Embryonic facial prominence (tissue), 1 donor: ENCODE data around the gene IPO13.

Experiments used
- DNase-seq: peaks from one replicate; pipeline ENCODE4 v3.0.0-alpha.2; 2016; ENCODE audit errors: extremely low spot score

IPO13 gene

DNA sequence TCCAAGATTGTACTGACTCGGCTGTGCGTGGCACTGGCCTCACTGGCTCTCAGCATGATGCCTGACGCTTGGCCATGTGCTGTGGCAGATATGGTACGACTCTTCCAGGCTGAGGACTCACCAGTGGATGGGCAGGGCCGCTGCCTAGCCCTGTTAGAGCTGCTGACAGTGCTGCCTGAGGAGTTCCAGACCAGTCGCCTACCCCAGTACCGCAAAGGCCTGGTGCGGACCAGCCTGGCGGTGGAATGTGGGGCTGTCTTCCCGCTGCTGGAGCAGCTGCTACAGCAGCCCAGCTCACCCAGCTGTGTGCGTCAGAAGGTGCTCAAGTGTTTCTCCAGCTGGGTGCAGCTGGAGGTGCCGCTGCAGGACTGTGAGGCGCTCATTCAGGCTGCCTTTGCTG lies 2.9 kb downstream of the IPO13 start:
- DNase-seq: no peak

DNA sequence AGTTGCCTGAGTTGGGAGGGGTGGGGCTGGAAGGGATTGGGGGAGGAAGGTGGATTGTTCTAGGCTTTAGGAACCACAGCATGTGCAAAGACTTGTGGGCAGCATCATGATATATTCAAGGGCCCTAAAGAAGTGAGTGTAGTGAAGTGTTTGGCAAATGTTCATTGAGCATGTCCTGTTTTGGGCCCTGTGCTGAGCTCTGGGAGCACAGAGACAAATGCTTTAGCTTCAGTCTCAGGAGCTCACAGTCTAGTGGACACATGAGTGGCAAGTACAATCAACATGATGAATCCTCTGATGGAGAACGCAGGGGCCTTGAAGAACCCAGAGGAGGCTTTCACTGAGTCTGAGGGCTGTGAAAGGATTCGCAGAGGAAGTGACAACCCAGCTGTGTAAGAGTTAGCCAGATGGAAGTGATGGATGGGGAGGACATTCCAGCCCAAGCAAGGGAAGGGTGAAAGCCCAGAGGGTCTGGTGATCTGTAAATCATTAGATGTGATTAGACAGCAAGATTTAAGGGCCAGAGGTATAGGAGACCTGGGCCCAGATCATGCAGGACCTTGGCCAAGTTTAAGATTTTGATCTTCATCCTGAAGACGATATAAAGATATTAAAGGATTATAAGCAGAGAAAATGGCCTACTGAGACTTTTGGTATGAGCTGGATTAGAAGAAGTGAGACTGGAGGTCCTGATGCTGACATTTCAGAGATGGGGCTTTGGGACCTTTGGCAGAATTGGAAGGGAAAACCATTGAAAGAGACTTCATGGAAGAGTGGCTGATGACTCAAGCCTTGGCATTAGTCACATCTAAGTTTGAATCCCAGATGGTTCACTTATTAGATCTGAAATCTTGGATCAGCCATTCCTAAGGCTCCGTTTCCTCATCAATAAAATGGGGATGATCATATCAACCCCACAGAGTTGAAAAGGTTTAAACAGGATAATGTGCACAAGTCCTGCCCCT lies 4.6 kb downstream of the IPO13 start:
- DNase-seq: no peak

DNA sequence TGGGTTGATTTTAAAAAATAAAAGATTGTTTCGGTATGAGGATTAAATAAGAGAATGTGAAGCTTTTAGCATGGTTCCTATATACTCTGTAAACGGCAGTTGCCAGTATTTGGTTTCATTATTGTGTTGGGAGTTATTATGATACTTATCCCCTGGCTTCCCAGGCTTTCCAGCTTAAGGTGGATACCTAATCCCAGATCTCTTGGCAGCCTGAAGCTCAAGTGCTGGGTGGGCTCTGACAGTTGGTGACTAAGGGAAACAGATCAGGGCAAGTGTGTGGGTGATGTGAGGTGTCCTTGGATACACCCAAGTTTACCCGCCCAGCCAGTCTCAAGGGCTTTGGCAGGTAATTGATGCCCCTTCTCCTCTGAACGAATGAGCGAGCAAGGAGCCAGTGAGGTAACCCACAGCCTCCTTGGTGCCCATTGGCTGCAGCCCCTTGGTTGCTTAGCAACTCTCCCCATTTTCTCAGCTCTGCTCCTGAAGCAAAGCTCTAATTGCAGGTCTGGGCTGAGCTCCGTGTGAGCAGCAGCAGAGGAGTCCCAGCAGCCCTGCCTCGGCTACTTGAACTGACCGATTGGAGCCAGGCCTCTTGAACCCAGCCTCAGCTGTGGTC lies 6.1 kb downstream of the IPO13 start:
- no peak for DNase-seq

DNA sequence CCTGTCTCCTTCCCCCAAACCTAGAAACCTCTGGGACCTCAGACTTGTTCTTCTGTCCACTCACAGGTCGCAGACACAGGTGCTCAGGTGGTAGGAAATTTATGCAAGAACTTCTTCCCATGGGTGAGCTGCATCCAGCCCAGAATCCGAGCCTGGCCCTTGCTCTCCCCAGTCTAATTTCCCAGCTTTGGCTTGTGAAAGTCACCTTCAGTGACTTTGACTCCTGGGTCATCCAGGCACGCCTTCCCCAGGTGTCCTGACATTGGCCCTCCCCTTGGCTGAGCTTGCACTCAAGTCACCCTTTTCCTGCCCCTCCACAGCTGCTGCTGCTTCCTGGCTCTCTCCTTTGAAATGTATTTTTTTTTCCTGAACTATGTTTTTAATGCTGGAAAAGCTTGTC lies 6.6 kb downstream of the IPO13 start:
- DNase-seq: no peak

DNA sequence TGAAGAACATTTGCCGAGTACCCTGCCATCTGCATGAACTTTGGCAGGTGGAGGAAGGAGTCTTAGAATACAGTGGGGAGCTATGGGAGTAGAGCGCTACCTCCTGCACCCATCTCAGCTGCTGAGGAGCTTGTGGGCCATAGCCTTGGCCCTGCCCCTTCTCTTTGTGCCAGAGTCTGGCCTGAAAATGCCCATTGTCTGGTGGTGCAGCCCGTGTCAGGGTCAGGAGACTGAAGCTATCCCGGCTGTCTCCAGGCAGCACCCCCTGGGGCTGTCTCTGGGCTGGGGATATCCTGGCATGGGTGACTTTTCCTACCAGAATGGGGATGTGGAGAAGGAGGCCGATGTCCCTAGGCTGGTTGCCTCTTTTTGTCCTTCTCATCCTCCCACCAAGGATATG lies 7.3 kb downstream of the IPO13 start:
- no peak for DNase-seq

DNA sequence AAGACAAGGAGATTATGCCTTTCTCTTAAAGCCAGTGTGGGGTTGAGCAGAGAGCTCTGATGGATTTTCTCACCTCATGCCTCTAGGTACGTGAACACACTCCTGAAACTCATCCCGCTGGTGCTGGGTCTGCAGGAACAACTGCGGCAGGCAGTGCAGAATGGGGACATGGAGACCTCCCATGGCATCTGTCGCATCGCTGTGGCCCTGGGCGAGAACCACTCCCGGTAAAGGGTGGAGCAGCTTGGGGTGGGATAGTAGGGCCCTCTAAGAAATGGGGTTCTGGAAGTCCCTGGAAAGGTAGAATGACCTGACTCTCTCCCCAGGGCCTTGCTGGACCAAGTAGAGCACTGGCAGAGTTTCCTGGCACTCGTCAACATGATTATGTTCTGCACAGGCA lies 9.5 kb downstream of the IPO13 start:
- DNase-seq: no peak

DNA sequence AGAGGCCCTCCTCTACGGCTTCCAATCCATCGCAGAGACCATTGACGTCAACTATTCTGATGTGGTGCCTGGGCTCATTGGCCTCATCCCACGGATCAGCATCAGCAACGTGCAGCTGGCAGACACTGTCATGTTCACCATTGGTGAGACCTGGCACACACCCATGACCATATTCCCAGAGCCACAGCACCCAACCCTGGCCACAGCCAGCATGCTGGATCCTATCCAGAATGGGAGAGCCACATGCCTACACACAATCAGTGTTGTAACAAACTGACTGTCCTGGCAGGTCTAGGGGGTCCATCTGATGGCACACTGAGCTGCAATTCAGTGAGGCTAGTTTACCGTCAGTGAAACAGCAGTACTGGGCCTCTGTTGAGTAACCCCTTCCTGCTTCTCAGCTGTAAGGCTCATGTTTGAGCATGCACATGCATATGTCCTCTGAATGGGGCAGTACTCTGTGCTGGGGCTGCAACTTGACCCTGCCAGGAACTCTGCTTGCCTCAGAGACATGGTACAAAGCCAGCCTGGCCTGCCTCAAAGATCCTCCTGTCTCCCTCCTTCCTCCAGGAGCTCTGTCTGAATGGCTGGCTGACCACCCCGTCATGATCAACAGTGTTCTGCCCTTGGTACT lies 10.8 kb downstream of the IPO13 start:
- no peak for DNase-seq

DNA sequence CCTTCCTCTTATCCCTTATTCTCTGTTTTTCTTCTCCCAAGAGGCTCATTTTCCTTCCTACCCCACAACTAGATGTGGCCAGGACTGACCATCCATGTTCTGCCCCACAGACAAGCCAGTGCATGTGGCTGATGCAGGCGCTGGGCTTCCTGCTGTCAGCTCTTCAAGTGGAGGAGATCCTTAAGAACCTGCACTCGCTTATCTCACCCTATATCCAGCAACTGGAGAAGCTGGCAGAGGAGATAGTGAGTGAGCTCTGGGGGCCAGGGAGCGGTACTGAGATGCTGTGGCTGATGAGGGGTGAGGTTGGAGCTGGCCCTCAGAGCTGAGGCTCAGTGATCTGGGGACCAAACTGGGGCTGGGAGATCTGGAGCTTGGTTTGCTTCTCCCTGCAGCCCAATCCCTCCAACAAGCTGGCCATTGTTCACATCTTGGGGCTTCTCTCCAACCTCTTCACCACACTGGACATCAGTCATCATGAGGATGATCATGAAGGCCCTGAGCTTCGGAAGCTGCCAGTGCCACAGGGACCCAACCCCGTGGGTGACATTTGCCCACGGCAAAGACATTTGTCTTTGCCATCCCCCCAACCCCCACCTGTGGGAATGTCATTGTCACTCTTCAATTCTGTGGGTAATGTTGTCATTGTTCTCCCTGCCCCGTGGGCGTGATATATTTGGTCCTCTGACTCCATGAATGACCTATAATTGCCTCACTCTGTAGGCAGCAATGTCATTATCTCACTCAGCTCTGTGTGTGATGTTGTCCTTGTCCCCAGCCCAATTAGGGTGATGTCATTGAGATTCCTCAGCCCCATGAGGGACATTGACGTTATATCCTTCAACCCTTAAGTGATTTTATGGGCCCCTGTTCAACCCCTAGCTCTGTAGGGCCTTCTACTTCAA lies 11.9 kb downstream of the IPO13 start:
- no peak for DNase-seq

DNA sequence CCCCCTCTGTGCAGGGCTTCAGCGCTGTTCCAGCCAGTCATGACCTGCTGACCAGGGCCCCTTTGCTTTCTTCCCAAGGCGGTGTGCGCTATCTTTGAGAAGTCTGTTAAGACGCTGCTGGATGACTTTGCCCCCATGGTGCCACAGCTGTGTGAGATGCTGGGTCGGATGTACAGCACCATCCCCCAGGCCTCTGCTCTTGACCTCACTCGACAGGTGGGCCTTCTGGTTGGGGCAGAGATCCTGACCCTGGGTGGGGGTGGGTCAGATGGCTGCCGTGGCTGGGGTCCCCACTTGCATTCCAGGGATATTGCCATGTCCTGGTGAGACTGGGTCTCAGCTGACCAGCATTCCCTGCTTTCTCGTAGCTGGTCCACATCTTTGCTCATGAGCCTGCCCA lies 14.0 kb downstream of the IPO13 start:
- no peak for DNase-seq

DNA sequence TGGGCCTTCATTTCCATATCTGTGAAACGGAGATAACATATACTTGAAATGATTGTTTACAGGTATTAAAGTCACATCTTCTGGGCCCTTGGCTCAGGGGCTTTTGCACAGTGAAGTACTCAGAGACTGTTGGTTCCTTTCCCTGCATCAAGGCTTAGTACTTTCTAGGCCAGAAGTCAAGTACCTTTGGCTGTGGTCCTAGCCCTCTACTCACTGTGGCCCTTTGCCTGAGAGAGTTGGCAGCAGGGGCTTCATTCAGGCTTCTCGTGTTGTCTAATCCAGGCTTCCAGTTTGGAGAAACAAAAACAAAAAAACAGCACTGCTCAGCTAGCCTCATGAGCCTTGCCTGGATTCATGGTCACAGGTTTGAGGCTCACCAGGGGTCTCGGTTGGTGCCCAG lies 14.9 kb downstream of the IPO13 start:
- no peak for DNase-seq

DNA sequence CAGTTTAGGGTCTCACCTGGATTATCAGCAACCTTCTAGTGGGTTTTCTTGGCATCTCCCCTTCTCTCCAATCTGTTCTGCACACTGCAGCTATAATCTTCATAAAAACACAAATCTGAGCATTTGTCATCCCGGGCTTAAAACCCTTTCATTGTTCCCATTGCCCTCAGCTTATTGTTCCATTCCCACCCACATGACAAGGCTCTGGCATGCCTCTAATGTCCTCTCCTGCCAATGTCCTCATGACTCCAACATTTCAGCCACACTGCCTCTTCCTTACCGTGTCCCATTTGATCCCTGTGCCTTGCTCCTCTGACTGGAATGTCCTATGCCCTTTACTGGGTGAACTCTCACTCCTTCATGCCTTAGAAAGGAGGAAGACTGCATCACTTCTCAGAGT lies 15.6 kb downstream of the IPO13 start:
- DNase-seq: no peak

DNA sequence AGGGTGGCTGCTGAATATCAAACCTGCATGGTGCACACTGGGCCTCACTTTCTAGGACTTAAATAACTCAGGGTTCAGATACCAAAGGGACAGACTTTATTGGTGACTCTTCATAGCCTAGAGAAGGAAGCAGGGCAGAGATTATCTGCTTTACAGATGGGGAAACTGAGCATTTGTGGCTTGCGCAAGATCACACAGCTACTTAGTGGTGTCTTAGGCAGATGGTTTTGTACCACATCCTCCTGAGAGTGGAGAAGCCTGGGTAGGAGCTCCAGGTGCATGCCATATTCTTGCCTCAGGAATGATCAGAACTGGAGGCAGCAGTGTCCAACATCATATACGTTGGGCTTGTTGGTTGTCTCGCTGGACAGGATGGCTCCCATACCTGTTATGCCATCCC lies 16.3 kb downstream of the IPO13 start:
- DNase-seq: no peak

DNA sequence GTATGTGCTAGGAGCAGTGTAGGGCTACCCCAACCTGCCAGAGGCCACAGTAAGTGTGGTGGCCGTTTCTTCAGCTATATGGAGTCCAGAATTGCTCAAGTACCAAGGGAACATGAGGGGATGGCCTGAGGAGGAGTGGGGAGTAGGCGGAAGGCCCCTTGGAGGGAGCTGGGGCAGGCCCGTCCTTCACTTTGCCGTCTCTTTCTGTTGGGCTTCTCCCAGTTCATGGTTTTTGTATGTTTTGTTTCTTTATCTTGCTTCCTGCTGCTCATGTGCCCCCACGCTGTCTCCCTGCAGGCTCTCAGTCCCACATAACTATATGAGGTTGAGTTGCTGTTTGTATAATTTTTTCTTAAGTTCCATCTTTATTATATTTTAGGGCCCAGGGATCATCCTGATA lies 17.1 kb downstream of the IPO13 start:
- DNase-seq: no peak

DNA sequence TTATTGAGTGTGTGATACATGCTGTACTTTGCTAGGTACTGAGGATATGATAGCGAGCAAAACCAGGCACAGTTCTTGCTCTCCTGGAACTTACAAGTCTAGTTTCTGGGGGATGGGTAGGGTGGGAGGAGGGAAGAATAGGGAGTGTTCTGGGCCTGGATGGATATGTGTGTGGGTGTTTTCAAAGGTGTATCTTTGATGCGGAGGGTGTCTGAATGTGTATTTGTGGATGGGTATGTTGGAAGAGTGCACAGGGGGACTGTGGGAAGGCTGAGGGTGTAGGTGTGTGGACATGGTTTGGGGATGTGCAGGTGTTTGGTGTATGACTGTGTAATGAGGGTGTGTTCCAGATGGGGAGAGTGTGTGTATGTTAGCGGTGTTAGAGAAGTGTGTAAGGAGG lies 18.6 kb downstream of the IPO13 start:
- DNase-seq: no peak

DNA sequence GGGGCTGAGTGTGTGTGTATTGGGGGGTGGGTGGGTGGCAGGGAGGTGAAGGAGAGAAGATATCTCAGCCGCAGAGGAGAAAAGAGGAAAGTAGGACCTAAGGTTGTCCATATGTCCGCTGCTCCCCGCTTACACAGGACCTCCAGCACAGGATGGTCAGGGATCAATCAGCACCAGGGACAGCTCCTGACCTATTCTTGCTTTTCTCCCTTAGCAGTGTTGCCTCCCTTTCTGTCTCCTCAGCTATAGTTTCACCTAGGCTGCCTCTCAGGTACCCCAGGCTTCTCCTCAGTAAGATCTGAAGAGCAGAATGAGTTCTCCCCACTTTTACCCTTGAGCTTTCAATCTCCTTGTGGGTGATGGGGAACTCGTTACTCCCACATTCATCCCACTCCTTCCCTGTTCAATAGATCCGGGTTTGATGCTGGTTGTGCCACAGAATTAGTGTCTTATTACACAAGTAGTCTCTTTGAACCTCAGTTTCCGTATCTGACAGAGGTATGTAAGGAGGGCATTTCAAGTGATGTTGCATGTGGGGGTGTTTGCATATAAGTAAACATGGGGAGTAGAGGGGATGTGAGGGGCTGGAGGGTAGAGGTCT lies 21.7 kb downstream of the IPO13 start:
- no peak for DNase-seq

DNA sequence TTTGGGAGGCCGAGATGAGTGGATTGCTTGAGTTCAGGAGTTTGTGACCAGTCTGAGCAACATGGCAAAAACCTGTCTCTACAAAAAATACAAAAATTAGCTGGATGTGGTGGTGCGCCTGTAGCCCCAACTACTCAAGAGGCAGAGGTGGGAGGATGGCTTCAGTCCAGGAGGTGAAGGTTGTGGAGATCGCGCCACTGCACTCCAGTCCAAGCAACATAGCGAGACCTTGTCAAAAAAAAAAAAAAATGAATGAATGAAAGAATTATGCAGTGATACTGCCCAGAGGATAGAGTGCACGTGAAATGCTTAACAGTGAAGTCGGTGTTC lies 22.6 kb downstream of the IPO13 start:
- no peak for DNase-seq

DNA sequence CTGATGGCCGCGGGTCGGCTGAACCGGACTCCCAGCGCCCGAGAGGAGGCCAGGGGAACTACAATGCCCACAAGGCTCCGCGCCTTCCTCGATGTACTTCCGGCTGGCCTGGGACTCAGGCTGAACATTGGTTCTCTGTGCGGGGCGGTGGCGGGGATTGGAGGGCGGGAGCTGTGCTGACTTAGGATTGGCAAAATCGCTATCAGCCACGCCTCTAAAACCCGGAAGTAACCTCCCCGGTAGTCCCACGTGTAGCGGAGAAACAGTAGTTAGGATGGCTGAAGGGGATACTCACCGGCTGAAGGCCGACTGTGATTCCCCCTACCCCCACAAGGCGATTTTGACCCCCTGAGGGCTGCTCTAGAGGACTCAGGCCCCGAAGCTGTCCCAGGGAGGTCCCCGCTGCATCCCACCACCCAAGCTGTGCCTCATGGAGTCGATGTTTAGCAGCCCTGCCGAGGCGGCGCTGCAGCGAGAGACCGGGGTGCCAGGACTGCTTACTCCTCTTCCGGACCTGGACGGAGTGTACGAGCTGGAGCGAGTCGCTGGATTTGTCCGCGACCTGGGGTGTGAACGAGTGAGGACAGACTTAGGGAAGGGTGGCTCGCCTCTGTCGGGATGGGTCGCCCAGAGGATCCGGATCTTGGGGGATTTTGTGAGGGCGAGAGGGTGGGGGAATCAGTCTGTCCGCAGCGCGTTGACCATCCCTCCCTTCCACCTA lies 23.2 kb downstream of the IPO13 start, which contains the start of gene DPH2:
Gene DPH2, plus strand, starts transcription at position 265 of the 721 bp plus-strand sequence. Its CDS starts 166 bp downstream, at position 431.
- peak; percentile 93 for DNase-seq

DNA sequence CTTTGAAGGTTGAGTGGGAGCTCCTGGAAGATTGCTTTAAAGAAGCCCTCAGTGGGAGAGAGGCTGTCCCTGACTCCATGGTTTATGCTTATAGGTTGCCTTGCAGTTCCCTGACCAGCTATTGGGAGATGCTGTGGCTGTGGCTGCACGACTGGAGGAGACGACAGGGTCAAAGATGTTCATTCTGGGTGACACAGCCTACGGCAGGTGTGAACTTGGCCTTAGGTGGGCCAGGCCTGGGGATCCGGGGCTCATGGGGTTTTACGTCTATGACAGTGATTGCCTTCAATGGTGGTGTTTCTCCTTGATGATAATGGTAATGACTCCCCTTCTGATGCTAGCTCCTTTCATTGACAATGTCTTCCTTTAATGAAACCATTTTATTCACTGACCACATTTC lies 23.8 kb downstream of the IPO13 start:
- no peak for DNase-seq

DNA sequence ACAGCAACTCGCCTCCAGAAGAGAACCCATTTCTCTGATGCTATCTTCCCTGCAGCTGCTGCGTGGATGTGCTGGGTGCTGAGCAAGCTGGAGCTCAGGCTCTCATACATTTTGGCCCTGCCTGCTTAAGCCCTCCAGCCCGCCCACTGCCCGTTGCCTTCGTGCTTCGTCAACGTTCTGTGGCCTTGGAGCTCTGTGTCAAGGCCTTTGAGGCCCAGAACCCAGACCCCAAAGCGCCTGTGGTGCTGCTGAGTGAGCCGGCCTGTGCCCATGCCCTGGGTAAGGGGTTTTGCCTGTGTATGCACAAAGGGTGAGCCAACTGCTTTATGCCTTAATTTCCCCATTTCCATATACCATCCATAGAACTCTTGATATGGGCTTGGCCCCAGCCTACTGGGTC lies 24.2 kb downstream of the IPO13 start:
- DNase-seq: no peak

DNA sequence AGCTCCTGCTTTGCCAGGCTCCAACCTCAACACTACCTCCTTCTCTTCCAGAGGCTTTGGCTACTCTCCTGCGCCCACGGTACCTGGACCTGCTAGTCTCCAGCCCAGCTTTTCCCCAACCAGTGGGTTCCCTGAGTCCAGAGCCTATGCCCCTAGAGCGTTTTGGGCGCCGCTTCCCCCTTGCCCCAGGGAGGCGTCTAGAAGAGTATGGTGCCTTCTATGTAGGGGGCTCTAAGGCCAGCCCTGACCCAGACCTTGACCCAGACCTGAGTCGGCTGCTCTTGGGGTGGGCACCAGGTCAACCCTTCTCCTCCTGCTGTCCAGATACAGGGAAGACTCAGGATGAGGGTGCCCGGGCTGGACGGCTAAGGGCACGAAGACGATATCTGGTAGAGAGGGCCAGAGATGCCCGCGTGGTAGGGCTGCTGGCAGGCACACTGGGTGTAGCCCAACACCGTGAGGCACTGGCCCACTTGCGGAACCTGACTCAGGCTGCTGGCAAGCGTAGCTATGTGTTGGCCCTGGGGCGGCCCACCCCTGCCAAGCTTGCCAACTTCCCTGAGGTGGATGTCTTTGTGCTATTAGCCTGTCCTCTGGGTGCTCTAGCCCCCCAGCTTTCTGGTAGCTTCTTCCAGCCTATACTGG lies 24.7 kb downstream of the IPO13 start:
- DNase-seq: no peak
